Neural cell (in vitro differentiated cells): ENCODE results near the gene NSUN6. TPM values are rescaled to one million over a fixed set of nuclear protein-coding genes. Genes with fewer than 3 reads are reported as not detected.

Experiments used
- H2AFZ ChIP-seq: fragments of 200-600, 300-800 bp; sonication (generic), shearing (Covaris generic); 2 replicates; pipeline ENCODE4 v1.6.0; 2014; ENCODE audit warnings: low read depth, mild to moderate bottlenecking, antibody characterized with exemption, low read length, moderate library complexity
- H3F3A ChIP-seq: fragments of 200-600 bp; shearing (Covaris generic); 2 replicates; pipeline ENCODE4 v1.6.1; 2016; ENCODE audit warnings: mild to moderate bottlenecking, moderate library complexity, mixed read lengths, antibody characterized with exemption, low read length; ENCODE audit not compliant: insufficient read depth, poor library complexity, severe bottlenecking
- H3K27ac ChIP-seq: fragments of 200-600, 300-800 bp; sonication (generic), shearing (Covaris generic); 2 replicates; pipeline ENCODE4 v1.5.1; 2014; ENCODE audit warnings: mild to moderate bottlenecking, low read length, moderate library complexity
- H3K27me3 ChIP-seq: fragments of 300-800, 200-600 bp; sonication (generic), shearing (Covaris generic); 2 replicates; pipeline ENCODE4 v1.6.0; 2014; ENCODE audit warnings: mild to moderate bottlenecking, low read depth, low read length, moderate library complexity; ENCODE audit not compliant: insufficient read depth
- H3K36me3 ChIP-seq: fragments of 300-800, 200-600 bp; sonication (generic), shearing (Covaris generic); 2 replicates; pipeline ENCODE4 v1.5.1; 2014; ENCODE audit warnings: mild to moderate bottlenecking, antibody characterized with exemption, low read length, moderate library complexity; ENCODE audit not compliant: insufficient read depth
- H3K4me2 ChIP-seq: fragments of 300-800, 200-600 bp; sonication (generic), shearing (Covaris generic); 2 replicates; pipeline ENCODE4 v1.6.0; 2014; ENCODE audit warnings: mild to moderate bottlenecking, low read length
- H3K4me3 ChIP-seq: fragments of 300-800, 200-600 bp; sonication (generic), shearing (Covaris generic); 2 replicates; pipeline ENCODE4 v1.5.1; 2014; ENCODE audit warnings: mild to moderate bottlenecking, low read length, moderate library complexity
- H3K79me2 ChIP-seq: fragments of 200-600 bp; shearing (Covaris generic); replicated peaks from 2 replicates; pipeline ENCODE4 v1.6.0; 2014; ENCODE audit warnings: mild to moderate bottlenecking, low read length, moderate library complexity; ENCODE audit not compliant: insufficient read depth
- H3K9ac ChIP-seq: fragments of 300-800, 200-600 bp; sonication (generic), shearing (Covaris generic); 2 replicates; pipeline ENCODE4 v1.6.1; 2016; ENCODE audit warnings: mild to moderate bottlenecking, low read length, mixed read lengths
- H3K9me2 ChIP-seq: fragments of 200-600 bp; shearing (Covaris generic); 2 replicates; pipeline ENCODE4 v1.6.1; 2016; ENCODE audit warnings: mild to moderate bottlenecking, low read length, mixed read lengths; ENCODE audit not compliant: insufficient read depth
- H3K9me3 ChIP-seq: fragments of 200-600, 300-800 bp; sonication (generic), shearing (Covaris generic); 2 replicates; pipeline ENCODE4 v1.6.1; 2016; ENCODE audit warnings: mild to moderate bottlenecking, mixed run types, low read length, moderate library complexity, mixed read lengths
- H4K20me1 ChIP-seq: fragments of 200-600 bp; shearing (Covaris generic); 2 replicates; pipeline ENCODE4 v1.6.1; 2016; ENCODE audit warnings: mild to moderate bottlenecking, mixed run types; ENCODE audit not compliant: insufficient read depth
- CTCF ChIP-seq: fragments of 450-650 bp; IDR thresholded peaks from 2 replicates; pipeline ENCODE4 v1.5.1; 2014; ENCODE audit warnings: antibody characterized with exemption, mild to moderate bottlenecking, moderate library complexity; ENCODE audit not compliant: poor library complexity, severe bottlenecking
- EP300 ChIP-seq: fragments of 450-650 bp; conservative IDR thresholded peaks from 2 replicates; pipeline ENCODE4 v1.6.1; 2014; ENCODE audit warnings: antibody characterized with exemption, mild to moderate bottlenecking, moderate library complexity; ENCODE audit not compliant: poor library complexity, severe bottlenecking
- EZH2 ChIP-seq: fragments of 200-600, 300-800 bp; shearing (Covaris generic), sonication (generic); IDR thresholded peaks from 2 replicates; pipeline ENCODE4 v1.6.1; 2014; ENCODE audit warnings: antibody characterized with exemption, low read length, borderline replicate concordance, mild to moderate bottlenecking; ENCODE audit not compliant: insufficient read depth, poor library complexity, severe bottlenecking
- MXI1 ChIP-seq: fragments of 450-650 bp; conservative IDR thresholded peaks from 2 replicates; pipeline ENCODE4 v1.6.1; 2014; ENCODE audit warnings: antibody characterized with exemption, mild to moderate bottlenecking; ENCODE audit not compliant: poor library complexity, severe bottlenecking
- POLR2AphosphoS5 ChIP-seq: IDR thresholded peaks from 2 replicates; pipeline ENCODE4 v1.6.1; 2012
- RAD21 ChIP-seq: fragments of 450-650 bp; conservative IDR thresholded peaks from 2 replicates; pipeline ENCODE4 v1.6.1; 2014; ENCODE audit warnings: antibody characterized with exemption, mild to moderate bottlenecking, moderate library complexity
- REST ChIP-seq: IDR thresholded peaks from 2 replicates; pipeline ENCODE4 v1.6.1; 2012; ENCODE audit warnings: borderline replicate concordance
- SMC3 ChIP-seq: fragments of 450-650 bp; conservative IDR thresholded peaks from 2 replicates; pipeline ENCODE4 v1.6.1; 2014; ENCODE audit warnings: antibody characterized with exemption, mild to moderate bottlenecking, moderate library complexity; ENCODE audit not compliant: poor library complexity
- TAF1 ChIP-seq: IDR thresholded peaks from 2 replicates; pipeline ENCODE4 v1.6.1; 2012; ENCODE audit warnings: low read depth
- polyA plus RNA-seq: library from polyadenylated mRNA; depleted of rRNA; stranded (reverse); fragments of >200 nt; gene quantifications from 2 replicates; pipeline ENCODE4 v1.2.3, GENCODE V29; 2014

Gene NSUN6
- polyA plus RNA-seq, 1 donor from 2014 or later = 74.6 TPM

GRCh38 chr10:18561861-18562551, 89.4 kb downstream of the NSUN6 start:
- Histone ChIP-seq H3K27me3 (no peaks in the 10 kb centered on the region), H3K9me3 (peaks cover 15% of the 10 kb centered on the region), H3K27ac (no peak overlapping the region)

GRCh38 chr10:18557960-18558359, 93.4 kb downstream of the NSUN6 start:
- Histone ChIP-seq H3K9ac (no peak overlapping the region), H3F3A (no peaks in the 10 kb centered on the region), H3K4me2 (no peak overlapping the region), H3K9me2 (no peaks in the 10 kb centered on the region), H3K9me3 (peaks cover 20% of the 10 kb centered on the region), H3K27ac (no peak overlapping the region), H3K36me3 (no peaks in the 10 kb centered on the region), H4K20me1 (no peaks in the 10 kb centered on the region), H2AFZ (no peak overlapping the region), H3K27me3 (no peaks in the 10 kb centered on the region), H3K4me3 (no peak overlapping the region), H3K79me2 (no peaks in the 10 kb centered on the region)
- TF ChIP-seq SMC3 = no peak
- TF ChIP-seq CTCF = no peak
- TF ChIP-seq RAD21 = no peak
- no peak for TF ChIP-seq POLR2AphosphoS5
- TF ChIP-seq MXI1 = no peak
- no peak for TF ChIP-seq EZH2
- TF ChIP-seq EP300 = no peak
- no peak for TF ChIP-seq TAF1

More at GRCh38 chr10:18561861-18562551, 89.4 kb downstream of the NSUN6 start:
- H3K79me2 ChIP-seq = no peaks in the 10 kb centered on the region
- no peaks in the 10 kb centered on the region for H3K36me3 ChIP-seq
- H3K9me2 ChIP-seq = no peaks in the 10 kb centered on the region
- H3K9ac ChIP-seq = no peak overlapping the region
- H4K20me1 ChIP-seq = no peaks in the 10 kb centered on the region
- no peak overlapping the region for H3K4me3 ChIP-seq
- H3F3A ChIP-seq = no peaks in the 10 kb centered on the region
- no peak overlapping the region for H3K4me2 ChIP-seq
- H2AFZ ChIP-seq = no peak overlapping the region
- no peak for TF ChIP-seq EP300
- TF ChIP-seq MXI1 = no peak
- TF ChIP-seq POLR2AphosphoS5 = no peak
- no peak for TF ChIP-seq REST
- no peak for TF ChIP-seq SMC3
- no peak for TF ChIP-seq EZH2
- no peak for TF ChIP-seq CTCF
- TF ChIP-seq TAF1 = no peak
- TF ChIP-seq RAD21 = no peak
